Measurements from ENCODE around the gene COA3. TPM values are rescaled to one million over a fixed set of nuclear protein-coding genes. Genes with fewer than 3 reads are reported as not detected.

Gene COA3
- total RNA-seq, 1 experiment from 2014 or later = 48.8 TPM

- H3K4me3 ChIP-seq (ENCODE audit: low read depth in 2 of 2, low read length in 2 of 2) = peak overlapping the region; percentile 26 to 28; a peak in 2 of 4 replicates
- H3K27ac ChIP-seq (ENCODE audit: low read length) = no peak overlapping the region
- no peaks in the 10 kb centered on the region for H3K36me3 ChIP-seq (ENCODE audit: control insufficient read depth, insufficient read depth, low read length)
- in situ Hi-C loops (cut with HindIII; ENCODE audit: low pct_unique_long_range_greater_than_20kb, low sequenced_read_pairs) = no loop called here
- DNase-seq (ENCODE audit: low read depth, low spot score) (no peak), ATAC-seq (no peak)
- intact Hi-C loops (cut with micrococcal nuclease; ENCODE audit: unreplicated experiment) = no loop called here
- BruUV-seq (replicated peaks) = no TSS peak
- ChIA-PET POLR2A (no interaction called here), CTCF (no interaction called here)
- H3K4me1 ChIP-seq (ENCODE audit: control insufficient read depth, insufficient read depth, low read length) = no peaks in the 10 kb centered on the region
- no peaks in the 10 kb centered on the region for H3K9me3 ChIP-seq (ENCODE audit: control insufficient read depth, insufficient read depth, low read depth, low read length)
- no peaks in the 10 kb centered on the region for H3K27me3 ChIP-seq (ENCODE audit: control insufficient read depth, insufficient read depth, low read length)
- TF ChIP-seq SIN3A (IDR thresholded peaks at IDR 0.05; ENCODE audit: borderline replicate concordance, insufficient read depth, low read depth, low read length) = no peak
- TF ChIP-seq CTCF (IDR thresholded peaks at IDR 0.05) = no peak
- no peak for TF ChIP-seq TCF7L2 (IDR thresholded peaks at IDR 0.05; ENCODE audit: low read depth, low read length)
- no peak for TF ChIP-seq POLR2AphosphoS5 (IDR thresholded peaks at IDR 0.05; ENCODE audit: low read depth, low read length)
- TF ChIP-seq, protein P1, sequence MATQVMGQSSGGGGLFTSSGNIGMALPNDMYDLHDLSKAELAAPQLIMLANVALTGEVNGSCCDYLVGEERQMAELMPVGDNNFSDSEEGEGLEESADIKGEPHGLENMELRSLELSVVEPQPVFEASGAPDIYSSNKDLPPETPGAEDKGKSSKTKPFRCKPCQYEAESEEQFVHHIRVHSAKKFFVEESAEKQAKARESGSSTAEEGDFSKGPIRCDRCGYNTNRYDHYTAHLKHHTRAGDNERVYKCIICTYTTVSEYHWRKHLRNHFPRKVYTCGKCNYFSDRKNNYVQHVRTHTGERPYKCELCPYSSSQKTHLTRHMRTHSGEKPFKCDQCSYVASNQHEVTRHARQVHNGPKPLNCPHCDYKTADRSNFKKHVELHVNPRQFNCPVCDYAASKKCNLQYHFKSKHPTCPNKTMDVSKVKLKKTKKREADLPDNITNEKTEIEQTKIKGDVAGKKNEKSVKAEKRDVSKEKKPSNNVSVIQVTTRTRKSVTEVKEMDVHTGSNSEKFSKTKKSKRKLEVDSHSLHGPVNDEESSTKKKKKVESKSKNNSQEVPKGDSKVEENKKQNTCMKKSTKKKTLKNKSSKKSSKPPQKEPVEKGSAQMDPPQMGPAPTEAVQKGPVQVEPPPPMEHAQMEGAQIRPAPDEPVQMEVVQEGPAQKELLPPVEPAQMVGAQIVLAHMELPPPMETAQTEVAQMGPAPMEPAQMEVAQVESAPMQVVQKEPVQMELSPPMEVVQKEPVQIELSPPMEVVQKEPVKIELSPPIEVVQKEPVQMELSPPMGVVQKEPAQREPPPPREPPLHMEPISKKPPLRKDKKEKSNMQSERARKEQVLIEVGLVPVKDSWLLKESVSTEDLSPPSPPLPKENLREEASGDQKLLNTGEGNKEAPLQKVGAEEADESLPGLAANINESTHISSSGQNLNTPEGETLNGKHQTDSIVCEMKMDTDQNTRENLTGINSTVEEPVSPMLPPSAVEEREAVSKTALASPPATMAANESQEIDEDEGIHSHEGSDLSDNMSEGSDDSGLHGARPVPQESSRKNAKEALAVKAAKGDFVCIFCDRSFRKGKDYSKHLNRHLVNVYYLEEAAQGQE (IDR thresholded peaks at IDR 0.05; ENCODE audit: insufficient read depth in 1 of 2, low read depth in 2 of 2, low read length in 1 of 2) = no peak
Measured at GRCh38 chr17:42761638-42762037, 36.9 kb downstream of the COA3 start.

- in situ Hi-C loops (cut with HindIII; ENCODE audit: low pct_unique_long_range_greater_than_20kb, low sequenced_read_pairs) = no loop called here
- intact Hi-C loops (cut with micrococcal nuclease; ENCODE audit: unreplicated experiment) = no loop called here
- Histone ChIP-seq H3K27ac (ENCODE audit: low read length) (no peak within 1 kb of the TSS), H3K4me1 (ENCODE audit: control insufficient read depth, insufficient read depth, low read length) (no peaks in the 10 kb centered on the region), H3K36me3 (ENCODE audit: control insufficient read depth, insufficient read depth, low read length) (no peaks in the 10 kb centered on the region), H3K27me3 (ENCODE audit: control insufficient read depth, insufficient read depth, low read length) (no peaks in the 10 kb centered on the region), H3K9me3 (ENCODE audit: control insufficient read depth, insufficient read depth, low read depth, low read length) (no peaks in the 10 kb centered on the region), H3K4me3 (ENCODE audit: low read depth in 2 of 2, low read length in 2 of 2) (peak within 1 kb of the TSS; percentile 26 to 28; a peak in 3 of 4 replicates)
- CTCF ChIA-PET = no interaction called here
- POLR2A ChIA-PET = interaction anchor here (1.0 kb wide), 1 partner anchor 12 kb away, joined by 5 read pairs; the partner anchor contains the start of gene VPS25
- ATAC-seq (peak; percentile 58), DNase-seq (ENCODE audit: low read depth, low spot score) (no peak)
- no peak for TF ChIP-seq POLR2AphosphoS5 (IDR thresholded peaks at IDR 0.05; ENCODE audit: low read depth, low read length)
- TF ChIP-seq, protein P1 (IDR thresholded peaks at IDR 0.05; ENCODE audit: insufficient read depth in 1 of 2, low read depth in 2 of 2, low read length in 1 of 2) = peak; percentile 61 to 74
- BruUV-seq (replicated peaks) = no TSS peak
Measured at GRCh38 chr17:42760652-42761581, 37.6 kb downstream of the COA3 start, which contains the start of gene RAMP2. Gene RAMP2, plus strand, starts transcription at chr17:42761227. Its CDS starts 35 bp downstream, at chr17:42761262.

All from Panc1 (cell line).